Astrocyte (in vitro differentiated cells and primary cell): ENCODE results near the gene TMEM63A. TPM values are rescaled to one million over a fixed set of nuclear protein-coding genes. Genes with fewer than 3 reads are reported as not detected.
"Not testable (repeated sequence)": the region's sequence is repeated elsewhere in the genome, so short reads cannot be mapped to it uniquely, and the experiment has no call there.

Source experiments
- DNase-seq: peaks from one replicate; pipeline ENCODE4 v3.0.0-alpha.2; 2010; ENCODE audit warnings: low read depth
- FAIRE-seq: peaks from 2 replicates; lab custom pipeline; 2011; peaks lifted over from hg19 to GRCh38; lab: Jason Lieb, UNC
- H2AFZ ChIP-seq: 2 replicates; pipeline ENCODE4 v1.6.0; 2012; ENCODE audit warnings: low read depth, low read length, inconsistent platforms
- H3K27ac ChIP-seq: 2 replicates; pipeline ENCODE4 v1.5.1; 2011; ENCODE audit warnings: low read depth, low read length, inconsistent platforms
- H3K27me3 ChIP-seq: 2 replicates; pipeline ENCODE4 v1.6.0; 2011; ENCODE audit warnings: low read length, inconsistent platforms; ENCODE audit not compliant: insufficient read depth
- H3K36me3 ChIP-seq: 2 replicates; pipeline ENCODE4 v1.5.1; 2011; ENCODE audit warnings: low read length, inconsistent platforms; ENCODE audit not compliant: insufficient read depth
- H3K4me1 ChIP-seq: 2 replicates; pipeline ENCODE4 v1.5.1; 2011; ENCODE audit warnings: low read length, inconsistent platforms; ENCODE audit not compliant: insufficient read depth
- H3K4me2 ChIP-seq: 2 replicates; pipeline ENCODE4 v1.6.0; 2012; ENCODE audit warnings: low read length, inconsistent platforms
- H3K4me3 ChIP-seq: 2 replicates; pipeline ENCODE4 v1.5.1; 2011; ENCODE audit warnings: low read depth, mild to moderate bottlenecking, low read length, inconsistent platforms; ENCODE audit not compliant: insufficient read depth
- H3K79me2 ChIP-seq: 2 replicates; pipeline ENCODE4 v1.6.0; 2012; ENCODE audit warnings: mild to moderate bottlenecking, low read length, inconsistent platforms; ENCODE audit not compliant: insufficient read depth
- H3K9ac ChIP-seq: 2 replicates; pipeline ENCODE4 v1.6.0; 2012; ENCODE audit warnings: mild to moderate bottlenecking, low read length, inconsistent platforms
- H3K9me3 ChIP-seq: 2 replicates; pipeline ENCODE4 v1.5.1; 2012; ENCODE audit warnings: low read depth, mild to moderate bottlenecking, low read length, inconsistent platforms; ENCODE audit not compliant: insufficient read depth
- H4K20me1 ChIP-seq: 2 replicates; pipeline ENCODE4 v1.6.0; 2012; ENCODE audit warnings: low read length, inconsistent platforms; ENCODE audit not compliant: insufficient read depth
- H3K27ac Mint-ChIP-seq: one replicate; pipeline ENCODE4 v1.8.0; 2021; ENCODE audit warnings: mild to moderate bottlenecking, mixed read lengths; ENCODE audit not compliant: unreplicated experiment
- H3K27me3 Mint-ChIP-seq: one replicate; pipeline ENCODE4 v1.8.0; 2021; ENCODE audit warnings: low read depth, mixed read lengths; ENCODE audit not compliant: unreplicated experiment
- H3K36me3 Mint-ChIP-seq: one replicate; pipeline ENCODE4 v1.8.0; 2021; ENCODE audit warnings: low read depth, mixed read lengths; ENCODE audit not compliant: unreplicated experiment
- H3K4me1 Mint-ChIP-seq: one replicate; pipeline ENCODE4 v1.8.0; 2021; ENCODE audit warnings: low read depth, mixed read lengths; ENCODE audit not compliant: unreplicated experiment
- H3K4me3 Mint-ChIP-seq: one replicate; pipeline ENCODE4 v1.8.0; 2021; ENCODE audit warnings: mild to moderate bottlenecking, moderate library complexity, mixed read lengths; ENCODE audit not compliant: unreplicated experiment
- H3K9me3 Mint-ChIP-seq: one replicate; pipeline ENCODE4 v1.8.0; 2021; ENCODE audit warnings: mild to moderate bottlenecking, mixed read lengths; ENCODE audit not compliant: unreplicated experiment
- EZH2 ChIP-seq: IDR thresholded peaks from 2 replicates; pipeline ENCODE4 v1.6.1; 2012; ENCODE audit warnings: mild to moderate bottlenecking, low read length, inconsistent platforms; ENCODE audit not compliant: insufficient read depth
- total RNA-seq: library from RNA; stranded (reverse); gene quantifications from 2 replicates; pipeline ENCODE4 v1.2.1, GENCODE V29; 2021
- TF ChIP-seq, protein P1 (sequence below): IDR thresholded peaks from 2 replicates; pipeline ENCODE4 v1.5.1; 2011; ENCODE audit warnings: low read depth, mild to moderate bottlenecking, inconsistent platforms, low read length, moderate library complexity; ENCODE audit not compliant: insufficient read depth

The TMEM63A gene
- total RNA-seq, 1 donor from 2014 or later = 28.7 TPM

DNA sequence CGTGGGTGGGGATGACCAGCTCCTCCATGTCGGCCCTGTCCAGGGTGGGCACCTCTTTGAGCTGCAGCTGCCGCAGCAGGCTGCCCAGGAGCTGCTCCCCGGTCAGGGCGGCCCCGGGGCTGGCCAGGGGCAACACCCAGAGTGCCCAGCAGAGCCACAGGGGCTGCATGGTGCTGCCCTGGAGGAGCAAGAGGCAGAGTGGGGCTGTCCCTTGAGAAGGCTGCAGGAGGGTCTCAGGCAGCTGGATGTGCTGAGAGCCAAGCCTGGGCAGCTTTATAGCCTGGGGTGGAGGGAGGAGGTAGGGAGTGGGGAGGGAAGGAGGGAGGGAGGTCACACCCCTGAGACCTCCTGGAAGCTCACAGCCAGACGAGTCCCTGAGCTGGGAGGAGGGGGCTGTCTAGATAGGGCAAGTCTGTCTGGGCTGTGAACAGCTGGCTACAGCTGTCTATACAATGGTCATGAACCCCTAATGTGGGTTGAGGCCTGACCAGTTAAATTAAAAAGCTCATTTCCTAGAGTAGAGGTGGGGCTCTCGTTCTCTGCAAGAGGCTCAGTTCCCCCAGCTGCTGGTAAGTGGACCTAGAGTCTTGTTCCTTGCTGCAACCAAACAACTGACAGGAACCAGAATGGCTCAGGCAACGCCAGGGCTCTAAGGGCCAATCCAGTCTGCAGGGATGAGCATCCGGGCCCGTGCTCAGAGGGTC, 6.9 kb upstream of the TMEM63A start, which contains the start of gene LEFTY1:
LEFTY1 (minus strand) TSS at position 249 of the 704 bp plus-strand sequence; CDS start at position 169, 80 bp downstream.
- Mint-ChIP-seq H3K4me1 (peaks cover 10% of the 10 kb centered on the region), H3K27me3 (peaks cover 19% of the 10 kb centered on the region), H3K9me3 (no peaks in the 10 kb centered on the region), H3K36me3 (peaks cover 2% of the 10 kb centered on the region), H3K27ac (peak within 1 kb of the TSS; percentile 62), H3K4me3 (peak within 1 kb of the TSS; percentile 50)
- no peaks in the 10 kb centered on the region for H3K36me3 ChIP-seq
- H2AFZ ChIP-seq = no peak within 1 kb of the TSS
- H3K27ac ChIP-seq = no peak within 1 kb of the TSS
- H3K4me1 ChIP-seq = no peaks in the 10 kb centered on the region
- FAIRE-seq (no peak), DNase-seq (no peak)
- no peak within 1 kb of the TSS for H3K4me3 ChIP-seq
- no peaks in the 10 kb centered on the region for H4K20me1 ChIP-seq
- H3K27me3 ChIP-seq = no peaks in the 10 kb centered on the region
- no peak within 1 kb of the TSS for H3K9ac ChIP-seq
- TF ChIP-seq, protein P1, sequence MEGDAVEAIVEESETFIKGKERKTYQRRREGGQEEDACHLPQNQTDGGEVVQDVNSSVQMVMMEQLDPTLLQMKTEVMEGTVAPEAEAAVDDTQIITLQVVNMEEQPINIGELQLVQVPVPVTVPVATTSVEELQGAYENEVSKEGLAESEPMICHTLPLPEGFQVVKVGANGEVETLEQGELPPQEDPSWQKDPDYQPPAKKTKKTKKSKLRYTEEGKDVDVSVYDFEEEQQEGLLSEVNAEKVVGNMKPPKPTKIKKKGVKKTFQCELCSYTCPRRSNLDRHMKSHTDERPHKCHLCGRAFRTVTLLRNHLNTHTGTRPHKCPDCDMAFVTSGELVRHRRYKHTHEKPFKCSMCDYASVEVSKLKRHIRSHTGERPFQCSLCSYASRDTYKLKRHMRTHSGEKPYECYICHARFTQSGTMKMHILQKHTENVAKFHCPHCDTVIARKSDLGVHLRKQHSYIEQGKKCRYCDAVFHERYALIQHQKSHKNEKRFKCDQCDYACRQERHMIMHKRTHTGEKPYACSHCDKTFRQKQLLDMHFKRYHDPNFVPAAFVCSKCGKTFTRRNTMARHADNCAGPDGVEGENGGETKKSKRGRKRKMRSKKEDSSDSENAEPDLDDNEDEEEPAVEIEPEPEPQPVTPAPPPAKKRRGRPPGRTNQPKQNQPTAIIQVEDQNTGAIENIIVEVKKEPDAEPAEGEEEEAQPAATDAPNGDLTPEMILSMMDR = no peak
- no peak for TF ChIP-seq EZH2
- H3K4me2 ChIP-seq = no peak within 1 kb of the TSS
- no peaks in the 10 kb centered on the region for H3K9me3 ChIP-seq
- H3K79me2 ChIP-seq = no peaks in the 10 kb centered on the region

DNA sequence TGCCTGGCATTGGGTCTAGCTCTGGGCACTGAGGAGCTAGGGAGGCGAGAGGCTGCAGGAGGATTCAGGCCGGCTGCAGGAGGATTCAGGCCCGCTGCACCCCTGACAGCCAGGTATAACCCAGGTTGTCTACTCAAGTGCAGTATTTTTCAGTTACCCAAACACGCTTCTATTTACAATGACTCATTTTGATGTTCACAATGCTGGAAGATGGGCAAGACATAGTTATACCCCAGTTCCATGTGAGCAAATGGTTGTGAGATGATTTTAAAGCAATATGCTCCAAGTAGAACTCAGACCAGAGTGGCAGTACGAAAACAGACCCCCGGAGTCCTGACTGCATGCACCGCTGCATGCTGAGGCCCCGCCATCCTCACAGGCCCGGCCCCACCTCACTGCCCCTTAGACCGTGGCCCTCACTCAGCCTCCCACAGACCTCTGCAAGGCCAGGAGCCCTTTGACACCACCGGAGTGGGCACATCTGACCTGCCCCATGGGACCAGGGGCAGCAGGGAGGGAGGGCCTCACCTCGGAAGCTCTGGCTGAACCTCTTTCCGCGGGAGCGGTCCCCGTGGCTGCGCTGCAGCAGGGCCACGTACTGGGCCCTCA, 6.2 kb upstream of the TMEM63A start:
- DNase-seq (no peak), FAIRE-seq (no peak)
- H3K27me3 ChIP-seq = no peaks in the 10 kb centered on the region
- Mint-ChIP-seq H3K27ac (no peak overlapping the region), H3K9me3 (no peaks in the 10 kb centered on the region), H3K4me3 (no peak overlapping the region), H3K4me1 (peaks cover 10% of the 10 kb centered on the region), H3K36me3 (peaks cover 2% of the 10 kb centered on the region), H3K27me3 (peaks cover 19% of the 10 kb centered on the region)
- H3K4me1 ChIP-seq = no peaks in the 10 kb centered on the region
- TF ChIP-seq, protein P1 = no peak
- no peak for TF ChIP-seq EZH2
- H3K9me3 ChIP-seq = no peaks in the 10 kb centered on the region
- no peaks in the 10 kb centered on the region for H3K36me3 ChIP-seq
- no peaks in the 10 kb centered on the region for H4K20me1 ChIP-seq
- no peak overlapping the region for H3K4me2 ChIP-seq
- no peaks in the 10 kb centered on the region for H3K79me2 ChIP-seq
- no peak overlapping the region for H3K27ac ChIP-seq
- H3K9ac ChIP-seq = no peak overlapping the region
- H3K4me3 ChIP-seq = no peak overlapping the region
- H2AFZ ChIP-seq = no peak overlapping the region

DNA sequence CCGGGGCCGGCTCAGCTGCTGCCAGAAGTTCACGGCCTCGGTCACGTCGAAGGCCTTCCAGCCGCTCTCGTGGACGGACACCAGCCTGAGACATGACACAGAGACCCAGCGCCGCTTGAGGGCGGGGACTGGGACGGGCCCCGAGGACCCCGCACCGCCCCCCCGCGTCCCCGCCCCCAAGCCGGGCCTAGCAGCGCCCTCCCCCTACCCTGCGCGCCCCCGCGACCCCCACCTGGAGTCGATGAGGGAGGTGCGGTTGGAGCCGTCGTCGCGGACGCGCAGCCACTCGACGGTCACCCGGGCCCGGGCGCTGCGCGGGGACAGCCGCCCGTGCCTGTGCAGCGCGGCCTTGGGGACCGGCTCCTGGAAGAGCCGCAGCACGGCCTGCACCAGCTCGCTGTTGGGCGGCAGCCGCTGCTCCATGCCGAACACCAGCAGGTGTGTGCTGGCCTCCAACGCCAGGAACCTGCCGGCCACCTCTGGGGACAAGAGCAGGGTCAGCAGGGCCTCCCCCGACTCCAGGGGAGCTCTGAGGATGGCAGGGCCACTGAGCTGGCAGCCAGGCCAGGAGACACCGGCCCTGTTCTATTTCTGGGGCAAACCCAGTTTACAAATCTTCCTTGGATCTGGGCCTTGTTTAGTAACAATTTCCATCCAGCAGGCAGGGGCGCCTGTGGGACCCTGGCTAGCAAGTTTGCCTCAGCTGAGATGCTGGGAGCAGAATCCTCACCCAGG, 5.5 kb upstream of the TMEM63A start:
- H2AFZ ChIP-seq, H3K4me1 ChIP-seq, H3K27ac ChIP-seq, H3K4me3 ChIP-seq, H3K4me3 Mint-ChIP-seq, H3K9ac ChIP-seq, DNase-seq, H3K27ac Mint-ChIP-seq, H3K9me3 Mint-ChIP-seq, H3K36me3 Mint-ChIP-seq, H3K4me2 ChIP-seq, H3K27me3 ChIP-seq, H3K36me3 ChIP-seq, FAIRE-seq, H4K20me1 ChIP-seq, H3K79me2 ChIP-seq, H3K9me3 ChIP-seq: not testable (repeated sequence)
- peaks cover 21% of the 10 kb centered on the region for H3K27me3 Mint-ChIP-seq
- H3K4me1 Mint-ChIP-seq = peaks cover 10% of the 10 kb centered on the region
